GM19238 (cell line): ENCODE measurements around the gene MPI.
"Not testable (repeated sequence)": the region's sequence is repeated elsewhere in the genome, so short reads cannot be mapped to it uniquely, and the experiment has no call there.

ENCODE experiments used
- DNase-seq: peaks from one replicate; pipeline ENCODE4 v3.0.0; 2011; ENCODE audit warnings: low spot score; ENCODE audit not compliant: insufficient read length

The MPI gene

DNA sequence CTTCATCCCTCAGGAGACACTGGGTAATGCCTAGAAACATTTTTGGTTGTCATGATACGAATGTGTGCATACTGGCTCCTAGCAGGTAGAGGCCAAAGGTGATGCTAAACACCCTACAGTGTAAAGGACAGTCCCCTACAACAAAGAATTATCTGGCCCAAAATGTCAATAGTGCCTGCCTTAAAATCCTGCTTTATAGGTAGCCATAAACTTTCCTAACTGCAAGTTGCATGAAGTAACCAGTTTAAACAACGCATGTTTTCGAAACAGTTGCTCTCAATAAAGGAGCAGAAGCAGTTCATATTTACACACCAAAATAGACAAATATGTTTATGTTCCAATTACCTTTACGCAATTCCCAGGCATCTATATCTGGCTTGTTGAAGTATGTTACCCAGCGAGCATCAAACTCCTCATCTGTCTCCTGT, 38.9 kb downstream of the MPI start:
- DNase-seq: no peak

DNA sequence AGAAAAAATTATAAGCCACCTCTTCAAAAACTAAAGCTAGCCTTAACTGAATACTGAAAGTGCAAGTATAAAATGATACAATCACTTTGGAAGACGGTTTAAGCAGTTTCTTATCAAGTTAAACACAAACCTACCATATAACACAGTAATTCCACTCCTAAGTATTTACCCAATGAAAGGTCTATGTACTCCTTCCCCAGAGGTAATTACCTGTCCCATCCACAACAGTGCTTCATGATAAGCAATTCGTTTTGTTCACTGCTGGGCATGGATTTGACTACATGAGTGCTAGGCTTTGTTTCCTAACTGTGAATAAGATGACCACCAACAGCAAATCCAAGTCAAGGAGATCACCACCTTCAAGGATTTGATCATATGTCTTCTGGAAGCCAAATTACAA, 43.7 kb downstream of the MPI start:
- DNase-seq: no peak

DNA sequence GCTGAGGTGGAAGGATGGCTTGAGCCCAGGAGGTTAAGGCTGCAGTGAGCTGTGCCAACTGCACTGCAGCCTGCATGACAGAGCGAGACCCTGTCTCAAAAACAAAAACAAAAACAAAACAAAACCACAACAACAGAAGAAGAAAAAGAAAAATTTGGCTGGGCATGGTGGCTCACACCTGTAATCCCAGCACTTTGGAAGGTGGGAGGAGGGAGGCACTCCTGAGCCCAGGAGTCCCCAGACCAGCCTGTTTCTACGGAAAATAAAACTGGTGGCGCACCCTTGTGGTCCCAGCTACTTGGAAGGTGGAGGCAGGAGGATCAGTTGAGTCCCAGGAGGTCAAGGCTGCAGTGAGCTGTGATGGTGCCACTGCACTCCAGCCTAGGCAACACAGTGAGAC, 45.4 kb downstream of the MPI start:
- not testable (repeated sequence) for DNase-seq

DNA sequence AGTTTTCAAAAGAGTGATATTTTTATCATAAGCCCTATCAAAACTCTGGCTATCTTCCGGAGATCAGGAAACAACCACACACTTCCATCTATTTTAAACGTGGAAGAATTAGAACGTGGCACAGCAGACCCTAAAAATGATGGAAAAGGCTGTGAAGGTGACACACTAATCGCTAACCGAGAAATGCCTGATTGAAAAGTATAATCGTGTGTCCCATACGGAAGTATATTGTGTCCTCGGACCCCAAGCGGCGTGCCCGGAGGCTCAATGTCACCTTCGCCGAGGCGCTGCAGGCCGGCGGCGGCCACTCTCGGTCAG, 47.4 kb downstream of the MPI start:
- no peak for DNase-seq

DNA sequence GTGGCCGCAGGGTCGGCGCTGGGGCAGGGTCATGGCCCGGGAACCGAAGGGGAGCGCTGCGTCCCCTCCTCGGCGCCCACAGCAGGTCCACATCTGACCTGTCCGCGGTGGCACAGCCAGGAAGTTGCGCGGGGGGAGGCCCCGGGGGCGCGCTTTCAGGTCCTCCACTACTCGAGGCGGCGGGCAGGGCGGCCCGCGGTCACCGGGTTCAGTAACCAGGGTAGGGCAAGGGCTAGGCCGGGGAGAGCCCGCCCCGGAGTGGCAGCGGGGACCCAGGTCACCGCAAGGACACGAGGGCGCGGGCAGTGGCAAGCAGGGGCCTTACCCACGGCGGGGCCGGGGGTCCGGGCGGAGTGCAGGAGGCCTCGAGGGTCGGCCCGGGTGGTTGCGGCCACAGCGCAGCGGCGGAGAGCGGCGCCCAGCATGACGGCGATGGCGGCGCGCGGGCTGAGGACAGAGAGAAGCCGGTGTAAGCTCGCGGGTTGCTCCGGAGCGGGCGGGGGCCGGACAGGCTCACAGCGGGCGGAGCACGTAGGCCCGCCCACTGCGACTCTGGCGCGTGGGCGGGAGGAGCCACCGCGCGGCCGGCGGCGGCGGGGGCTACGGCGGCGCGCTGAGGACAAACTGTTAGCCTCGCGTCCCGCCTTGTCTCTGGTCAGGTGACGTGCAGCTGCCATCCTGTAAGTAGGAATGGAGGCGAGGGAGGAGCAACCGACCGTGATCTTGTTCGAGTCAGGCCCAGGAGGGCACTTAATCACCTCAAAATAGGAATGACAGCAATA, 47.9 kb downstream of the MPI start, which contains the start of gene COX5A:
TSS of gene COX5A (minus strand) at position 484 of the 782 bp plus-strand sequence. CDS start at position 425, 59 bp downstream.
- peak; percentile 76 for DNase-seq

DNA sequence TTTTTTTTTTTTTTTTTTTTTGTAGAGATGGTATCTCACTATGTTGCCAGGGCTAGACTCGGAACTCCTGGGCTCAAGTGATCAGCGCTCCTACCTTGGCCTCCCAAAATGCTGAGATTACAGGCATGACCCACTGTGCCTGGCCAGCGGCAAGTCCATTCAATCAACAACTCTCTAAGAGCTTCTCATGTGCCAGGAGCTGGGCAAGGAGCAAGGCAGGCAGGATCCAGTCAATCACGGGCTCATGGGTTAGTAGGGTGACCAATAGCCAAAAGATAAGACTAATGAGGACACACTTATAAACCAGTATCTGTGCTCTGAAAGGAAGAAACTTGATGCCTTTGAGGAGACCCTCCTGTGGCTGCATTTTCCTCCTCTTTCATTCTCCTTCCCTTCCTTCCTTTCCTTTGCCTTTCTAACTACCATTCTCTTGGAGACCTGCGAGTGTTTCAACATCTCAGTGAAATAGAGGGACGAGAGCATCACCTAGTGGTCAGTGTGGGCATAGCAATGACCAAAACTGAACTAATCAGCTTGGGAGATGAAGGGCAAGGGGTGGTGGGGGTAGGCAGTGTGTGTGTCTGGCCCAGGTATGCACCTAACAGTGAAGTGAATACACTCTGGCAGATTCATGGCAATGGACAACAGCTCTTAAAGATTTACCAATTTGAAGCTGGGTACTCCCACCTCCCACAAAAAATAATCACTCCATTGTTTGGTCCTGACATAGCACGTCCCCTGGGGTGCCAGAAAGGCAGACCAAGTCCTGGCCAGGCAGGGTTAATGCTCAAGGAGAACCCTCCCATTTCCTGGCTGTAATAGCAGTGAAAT, 60.5 kb downstream of the MPI start:
- peak; percentile 52 for DNase-seq

DNA sequence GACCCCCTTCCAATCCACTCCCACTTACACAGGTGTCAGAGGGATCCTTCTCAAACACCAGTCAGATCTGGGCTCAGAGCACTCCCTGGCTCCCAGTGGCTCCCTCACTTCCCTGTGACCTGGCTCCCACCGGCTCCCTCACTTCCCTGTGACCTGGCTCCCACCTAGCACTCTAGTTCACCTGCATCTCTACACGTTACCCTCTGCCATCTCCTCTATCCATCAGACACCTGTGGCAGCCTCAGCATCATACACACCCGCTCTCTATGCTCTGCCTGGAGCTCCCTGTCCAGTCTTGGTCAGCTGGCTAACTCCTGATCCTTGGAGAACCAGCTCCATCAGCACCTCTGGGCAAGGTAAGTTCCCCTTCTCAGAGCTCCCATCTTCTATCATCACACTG, 61.2 kb downstream of the MPI start:
- no peak for DNase-seq
